A549 (cell line): ENCODE results near the gene SALL1.

Experiments
- CBX8 ChIP-seq: fragments of 200-600 bp; sonication (generic); IDR thresholded peaks from 2 replicates; pipeline ENCODE4 v1.6.1; 2016
- CTCF ChIP-seq: fragments of >200 bp; sonication (Bioruptor Twin); formaldehyde crosslinking; IDR thresholded peaks from 3 replicates; pipeline ENCODE4 v1.5.1; 2016
- PHF8 ChIP-seq: fragments of 200-600 bp; sonication (generic); IDR thresholded peaks from 2 replicates; pipeline ENCODE4 v1.6.1; 2016; ENCODE audit warnings: low read depth, mild to moderate bottlenecking, antibody characterized with exemption, moderate library complexity, borderline replicate concordance
- POLR2A ChIP-seq: IDR thresholded peaks from 2 replicates; pipeline ENCODE4 v1.6.1; 2012; ENCODE audit warnings: mild to moderate bottlenecking, low read length

GRCh38 chr16:51168755-51169154 is 17.7 kb upstream of the SALL1 start:
- TF ChIP-seq POLR2A (no peak), CBX8 (no peak), PHF8 (no peak), CTCF (no peak)
